Hindlimb muscle (tissue), 1 donor: ENCODE results near the gene FAM72C. TPM values are rescaled to one million over a fixed set of nuclear protein-coding genes. Genes with fewer than 3 reads are reported as not detected.
"Not testable (repeated sequence)": the region's sequence is repeated elsewhere in the genome, so short reads cannot be mapped to it uniquely, and the experiment has no call there.

ENCODE experiments used
- DNase-seq: peaks from one replicate; pipeline ENCODE4 v3.0.0-alpha.2; 2013
- polyA plus RNA-seq: library from polyadenylated mRNA; unstranded; fragments of 120-200 nt; gene quantifications from one replicate; pipeline ENCODE4 v1.2.1, GENCODE V29; 2013; ENCODE audit not compliant: insufficient read length

FAM72C gene
- polyA plus RNA-seq: not detected

GRCh38 chr1:143971924-143972700 is at the start of gene FAM72C:
Gene FAM72C, minus strand, starts transcription at chr1:143971986. Its CDS starts 845 bp downstream, at chr1:143971141.
- DNase-seq: not testable (repeated sequence)

DNA sequence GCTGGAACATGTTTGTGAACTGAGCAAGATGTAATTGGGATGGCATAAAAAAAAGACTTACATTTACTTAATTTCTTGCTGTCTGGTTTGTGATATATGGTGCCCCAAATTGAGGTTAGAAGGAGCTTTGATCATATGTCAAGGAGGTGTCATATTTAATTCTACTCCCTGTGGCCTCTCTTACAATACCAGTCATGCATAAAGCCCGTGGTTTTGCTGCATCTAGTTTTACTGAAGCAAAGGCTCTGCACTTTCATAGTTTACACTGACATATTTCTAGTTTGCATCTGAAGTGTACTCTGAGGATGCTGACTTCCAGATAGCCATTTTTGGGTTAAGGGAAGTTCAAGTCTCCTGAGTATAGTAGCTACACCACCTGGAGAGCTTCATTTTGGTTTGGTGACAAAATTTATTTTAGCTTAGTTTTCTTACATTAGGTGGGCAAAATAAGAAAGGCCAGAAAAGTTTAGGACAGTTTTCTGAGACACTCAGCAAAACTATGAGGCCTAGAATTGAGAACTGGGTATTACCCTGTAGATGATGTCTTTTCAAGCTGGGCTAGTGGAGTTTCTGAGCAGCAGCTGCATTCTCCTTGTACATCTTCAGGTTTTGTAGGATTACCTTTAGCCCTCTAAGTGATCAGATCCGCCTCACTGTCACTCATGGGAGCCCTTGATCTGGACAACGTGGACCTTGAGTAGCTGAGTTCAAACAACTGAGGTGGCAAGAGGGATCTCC is 48.4 kb upstream of the FAM72C start:
- not testable (repeated sequence) for DNase-seq

GRCh38 chr1:144019101-144019500 is 47.3 kb upstream of the FAM72C start:
- not testable (repeated sequence) for DNase-seq

DNA sequence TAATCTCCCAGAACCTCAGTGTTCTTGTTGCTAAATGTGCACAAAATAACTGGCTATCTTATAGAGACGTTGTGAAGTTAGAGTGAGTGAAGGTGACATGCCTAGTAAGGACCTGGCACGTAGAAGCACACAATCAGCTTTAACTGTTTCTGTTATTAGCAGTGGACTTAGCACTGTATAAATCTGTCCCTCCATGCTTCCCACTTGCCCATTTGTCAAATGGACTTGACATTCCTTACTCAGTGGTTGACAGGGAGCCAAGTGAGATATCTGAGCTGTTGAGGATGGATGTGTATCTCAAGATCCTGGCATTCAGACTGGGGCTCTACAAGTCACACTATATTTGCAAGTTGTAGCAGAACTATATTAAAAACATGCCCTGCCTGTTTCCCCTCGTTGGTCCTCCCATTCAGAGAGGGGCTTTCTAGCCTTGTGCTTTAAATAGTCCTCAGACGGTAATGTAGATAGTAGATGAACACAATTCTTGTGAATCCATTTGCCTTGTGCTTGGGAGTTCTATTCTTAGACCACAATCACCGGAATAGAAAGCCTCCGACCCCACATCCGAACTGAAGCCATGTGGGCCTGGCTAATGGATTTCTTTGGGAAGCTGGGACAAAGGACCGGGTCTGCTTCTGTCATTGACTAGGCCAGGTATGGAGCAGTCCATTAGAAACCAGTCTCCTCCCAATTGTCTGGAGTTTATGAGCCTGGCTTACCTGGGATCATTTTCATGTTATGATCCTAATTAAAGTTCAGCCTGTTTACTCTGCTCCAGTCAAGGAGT is 43.6 kb upstream of the FAM72C start:
- not testable (repeated sequence) for DNase-seq

DNA sequence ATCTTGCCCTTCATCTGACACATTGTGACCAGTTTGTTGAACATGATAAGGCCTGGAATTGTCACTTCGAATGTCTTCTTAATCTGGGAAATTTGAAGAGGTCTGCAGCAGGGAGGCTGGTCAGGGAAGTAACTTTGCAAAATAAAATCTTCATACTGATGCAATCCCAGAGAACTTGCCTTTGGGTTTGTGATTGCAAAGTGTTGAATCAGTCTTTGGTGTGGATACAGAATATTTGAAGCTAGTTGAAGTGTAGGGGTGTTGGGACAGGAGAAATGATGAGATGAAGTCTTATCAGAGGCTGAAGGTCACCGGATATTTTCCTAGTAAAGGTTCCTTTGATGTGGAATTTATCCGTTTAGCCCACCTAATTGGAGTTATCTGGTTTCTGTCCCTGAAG is 42.7 kb upstream of the FAM72C start:
- DNase-seq: not testable (repeated sequence)

DNA sequence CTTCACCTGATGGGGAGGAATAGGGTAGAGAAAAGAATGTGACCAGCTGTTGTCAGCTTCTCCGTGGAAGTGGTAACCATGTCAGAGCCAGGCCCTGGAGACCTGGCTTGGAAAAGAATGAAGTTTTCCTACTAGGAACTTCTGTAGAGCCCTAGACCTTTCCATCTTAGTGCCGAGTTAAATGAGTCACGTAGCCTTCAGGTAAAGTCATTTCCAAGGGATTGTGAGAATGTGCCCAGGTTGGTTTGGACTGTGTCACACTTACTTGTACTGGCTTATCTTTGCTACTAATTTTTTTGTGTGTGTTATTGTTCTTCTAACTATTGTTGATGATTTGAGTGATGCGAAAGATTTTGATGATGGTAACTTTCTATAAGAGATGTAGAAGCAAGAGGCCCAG is 42.3 kb upstream of the FAM72C start:
- DNase-seq: not testable (repeated sequence)

GRCh38 chr1:144012168-144012733 is 40.5 kb upstream of the FAM72C start:
- not testable (repeated sequence) for DNase-seq

- DNase-seq: not testable (repeated sequence)
Measured at GRCh38 chr1:144009410-144009809, 37.6 kb upstream of the FAM72C start.

GRCh38 chr1:144004259-144004658 is 32.5 kb upstream of the FAM72C start:
- not testable (repeated sequence) for DNase-seq

DNA sequence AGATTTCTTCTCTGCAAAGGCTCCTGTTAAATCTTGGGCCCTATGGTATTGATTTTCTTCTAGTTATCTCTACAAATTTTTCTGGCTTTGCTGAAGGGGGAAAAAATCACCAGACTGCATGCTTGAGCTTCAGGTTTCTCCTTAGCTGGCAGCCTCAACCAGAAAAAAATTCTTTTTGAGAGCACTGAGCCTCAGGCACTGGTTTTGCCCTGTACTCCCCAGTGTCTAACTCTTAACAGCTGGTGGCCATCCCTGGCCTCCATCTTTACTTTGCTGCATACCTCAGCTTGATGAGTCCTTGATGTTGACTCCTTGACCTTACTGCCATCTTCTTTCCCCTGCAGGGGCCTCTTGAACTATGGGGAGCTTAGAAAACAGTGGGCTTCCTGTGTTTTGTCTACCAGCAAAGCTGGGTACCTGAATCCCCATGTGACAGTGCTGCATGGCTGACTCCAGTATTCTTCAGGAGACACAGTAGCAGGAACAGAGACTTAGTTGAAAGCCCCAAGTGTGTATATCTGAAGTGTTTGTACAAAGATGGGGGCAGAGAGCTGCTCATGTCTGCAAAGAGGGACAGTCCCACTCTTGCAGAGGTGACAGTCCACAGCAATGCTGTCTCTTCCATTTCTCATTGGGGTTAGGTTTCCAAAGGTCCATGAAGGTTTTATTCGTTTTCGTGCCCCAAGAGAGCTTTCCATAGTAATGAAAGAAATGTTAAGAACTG is 31.7 kb upstream of the FAM72C start:
- DNase-seq: not testable (repeated sequence)

- not testable (repeated sequence) for DNase-seq
Measured at GRCh38 chr1:144002141-144002881, 30.5 kb upstream of the FAM72C start.

DNA sequence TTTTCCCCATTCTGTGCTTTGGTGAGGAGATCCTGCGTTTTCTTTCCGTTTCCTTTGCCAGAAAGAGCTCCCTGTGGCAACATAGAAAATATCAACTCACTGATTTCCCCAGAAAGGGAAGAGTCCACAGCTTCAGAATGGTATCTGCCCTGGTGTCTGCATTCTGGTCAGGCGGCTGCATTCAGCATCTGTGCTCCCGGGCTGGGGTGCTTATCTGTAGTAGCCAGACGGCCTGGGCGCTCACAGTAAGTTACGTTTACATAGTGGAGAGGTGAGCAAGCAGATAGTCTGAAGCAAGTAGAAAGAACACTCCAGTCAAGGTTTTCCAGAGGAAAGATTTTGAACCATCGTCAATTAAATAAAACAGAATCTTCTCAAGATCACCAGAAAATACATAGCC is 29.3 kb upstream of the FAM72C start:
- DNase-seq: not testable (repeated sequence)

DNA sequence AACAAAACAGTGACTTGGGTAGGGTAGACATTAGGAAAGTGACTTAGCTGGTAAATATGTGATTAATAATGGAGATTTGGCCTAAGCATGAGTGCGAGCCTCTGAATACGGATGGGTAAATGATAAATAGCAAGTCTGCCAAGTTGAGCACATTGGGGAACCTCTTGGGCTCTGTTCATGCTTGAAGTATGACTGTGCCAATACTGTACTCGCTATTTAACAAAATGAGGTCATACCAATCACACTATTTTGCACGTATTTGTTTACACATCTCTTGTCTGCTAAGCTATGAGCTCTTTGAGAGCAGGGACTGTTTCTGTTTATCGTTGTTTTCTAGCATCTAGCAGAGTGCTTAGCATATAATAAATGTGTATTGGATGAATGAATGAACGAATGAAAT is 24.2 kb upstream of the FAM72C start:
- DNase-seq: not testable (repeated sequence)

- not testable (repeated sequence) for DNase-seq
Measured at GRCh38 chr1:143993301-143993907, 21.6 kb upstream of the FAM72C start.

DNA sequence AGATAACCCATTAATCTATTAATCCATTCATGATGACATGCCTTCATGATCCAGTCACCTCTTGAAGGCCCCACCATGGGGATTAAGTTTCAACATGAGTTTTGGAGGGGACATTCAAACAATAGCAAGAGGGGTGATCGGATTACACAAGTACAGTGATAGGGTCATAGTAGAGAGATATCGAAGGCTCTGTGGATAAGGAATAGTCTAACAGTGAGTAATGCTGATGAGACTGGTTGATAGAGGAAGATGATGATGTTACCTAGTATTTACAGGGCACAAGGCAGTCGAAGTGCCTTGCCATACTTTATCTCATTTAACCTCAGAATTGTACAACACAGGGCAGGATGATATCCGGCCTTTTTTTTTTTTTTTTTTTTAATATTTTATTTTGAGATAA is 18.9 kb upstream of the FAM72C start:
- not testable (repeated sequence) for DNase-seq

DNA sequence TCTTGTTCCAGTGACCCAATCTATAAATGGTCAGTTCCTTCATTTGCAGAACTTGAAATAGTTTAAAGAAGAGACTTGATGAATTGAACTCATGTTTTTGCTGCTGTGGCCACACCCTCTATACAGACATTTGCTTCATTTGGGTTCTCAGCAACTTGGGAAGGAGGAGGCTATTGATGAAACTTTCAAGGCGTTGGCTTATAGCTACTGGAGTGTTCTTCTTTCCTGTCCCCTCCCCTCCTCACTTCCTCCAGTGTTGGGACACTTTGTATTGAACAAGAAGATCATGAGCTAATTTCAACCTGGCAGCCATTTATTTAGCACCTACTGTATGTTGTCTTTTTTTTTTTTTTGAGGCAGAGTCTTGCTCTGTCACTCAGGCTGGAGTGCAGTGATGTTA is 17.9 kb upstream of the FAM72C start:
- DNase-seq: not testable (repeated sequence)

DNA sequence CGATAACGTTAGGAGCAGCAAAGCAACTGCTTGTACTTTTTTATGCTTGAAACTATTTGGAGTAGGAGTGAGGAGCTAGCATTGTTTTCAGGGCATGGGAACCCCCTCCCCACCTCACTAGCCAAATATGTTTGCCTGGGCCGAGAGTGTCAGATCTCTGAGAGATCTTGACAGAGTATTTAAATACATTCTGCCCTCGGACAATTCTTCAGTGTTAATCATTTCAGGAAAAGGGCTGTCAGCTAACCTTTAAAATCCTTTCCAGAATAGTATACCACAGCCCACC is 17.6 kb upstream of the FAM72C start:
- DNase-seq: not testable (repeated sequence)

DNA sequence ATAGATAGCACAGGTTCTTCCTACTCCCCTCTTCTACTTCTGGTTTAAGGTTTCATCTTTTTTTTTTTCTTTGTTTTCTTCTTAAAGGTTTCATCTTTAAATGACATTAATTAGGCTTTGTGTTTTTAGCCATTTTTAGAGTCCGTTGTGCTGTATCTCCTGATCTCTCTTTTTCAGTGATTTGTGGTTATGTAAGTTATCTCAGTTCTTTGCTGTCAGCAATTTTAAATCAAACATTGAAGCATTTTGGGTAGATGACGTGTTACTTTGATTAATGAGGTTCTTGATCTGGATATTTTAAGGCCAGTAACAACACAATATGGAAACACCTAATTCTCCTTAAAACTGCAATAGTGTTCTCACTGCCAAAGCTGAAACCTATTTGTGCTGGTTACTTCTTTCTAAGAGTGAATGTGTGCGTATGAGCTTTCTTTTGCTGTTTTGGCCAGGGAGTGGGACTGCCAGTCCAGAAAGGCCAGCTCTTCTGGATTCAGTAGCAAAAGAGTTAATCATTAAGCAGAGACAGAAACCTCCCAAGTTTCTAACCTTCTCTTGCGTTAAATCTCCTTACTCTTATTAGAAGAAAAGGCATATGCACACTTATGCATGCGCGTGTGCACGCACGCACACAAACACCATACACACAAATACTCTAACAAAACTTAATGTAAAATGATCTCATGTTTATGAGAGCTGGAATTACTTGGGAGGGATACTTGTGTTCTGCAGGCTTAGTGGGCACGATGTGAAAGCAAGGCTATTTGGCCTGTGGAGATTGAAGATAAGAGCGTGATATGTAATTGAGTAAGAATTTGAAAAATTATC is 17.0 kb upstream of the FAM72C start:
- not testable (repeated sequence) for DNase-seq

GRCh38 chr1:143987868-143988267 is 16.1 kb upstream of the FAM72C start:
- DNase-seq: not testable (repeated sequence)
